Right lobe of liver (tissue), 4 donors: ENCODE data around the gene WNK2.

ENCODE experiments used
- CTCF ChIP-seq, 4 donors: fragments of 200-600 bp in 3 of 4; fragments of 450-650 bp in 1 of 4; IDR thresholded peaks; one replicate each; pipeline versions ENCODE4 v1.5.1 to v1.8.0; 2016 to 2022; ENCODE audit warnings: antibody characterized with exemption in 4 of 4, mild to moderate bottlenecking in 2 of 4
- POLR2A ChIP-seq: fragments of 450-650 bp; IDR thresholded peaks from one replicate; pipeline ENCODE4 v1.6.1; 2017; ENCODE audit warnings: antibody characterized with exemption, mild to moderate bottlenecking
- donor health status: DM: no; HTN: no; CAD: no.
- donor health status: DM: no; HTN: no; CAD: no.
- donor health status: DM: no; HTN: yes; CAD: no.

GRCh38 chr9:93218671-93219420 lies 34.9 kb downstream of the WNK2 start:
- TF ChIP-seq CTCF (IDR thresholded peaks at IDR 0.05) (no peak), POLR2A (no peak)
